ENCODE data around the gene CENPB.
"Not testable (repeated sequence)": the region's sequence is repeated elsewhere in the genome, so short reads cannot be mapped to it uniquely, and the experiment has no call there.

Gene CENPB

GRCh38 chr20:3811467-3812258, 25.1 kb upstream of the CENPB start:
- FAIRE-seq: peak; percentile 91

DNA sequence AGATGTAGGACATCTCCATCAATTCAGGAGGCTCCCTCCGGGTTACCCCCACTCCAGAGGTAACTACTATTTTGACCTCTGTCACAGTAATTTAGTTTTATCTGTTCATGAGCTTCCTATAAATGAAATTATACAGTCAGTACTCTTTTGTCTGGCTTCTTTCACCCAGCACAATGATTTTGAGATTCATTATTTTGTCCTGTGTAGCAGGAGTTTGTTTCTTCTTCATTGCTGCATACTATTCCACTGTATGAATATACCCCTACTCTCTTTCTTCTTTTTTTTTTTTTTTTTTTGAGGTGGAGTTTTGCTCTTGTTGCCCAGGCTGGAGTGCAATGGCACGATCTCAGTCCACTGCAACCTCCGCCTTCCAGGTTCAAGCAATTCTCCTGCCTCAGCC, 22.0 kb upstream of the CENPB start:
- no peak for FAIRE-seq

DNA sequence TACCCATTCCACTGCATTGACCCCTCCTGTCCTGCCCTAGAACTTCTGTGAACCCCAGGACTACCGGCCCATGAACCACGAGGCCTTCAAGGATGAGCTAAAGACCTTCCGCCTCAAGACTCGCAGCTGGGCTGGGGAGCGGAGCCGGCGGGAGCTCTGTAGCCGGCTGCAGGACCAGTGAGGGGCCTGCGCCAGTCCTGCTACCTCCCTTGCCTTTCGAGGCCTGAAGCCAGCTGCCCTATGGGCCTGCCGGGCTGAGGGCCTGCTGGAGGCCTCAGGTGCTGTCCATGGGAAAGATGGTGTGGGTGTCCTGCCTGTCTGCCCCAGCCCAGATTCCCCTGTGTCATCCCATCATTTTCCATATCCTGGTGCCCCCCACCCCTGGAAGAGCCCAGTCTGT, 18.2 kb upstream of the CENPB start:
- FAIRE-seq: no peak

DNA sequence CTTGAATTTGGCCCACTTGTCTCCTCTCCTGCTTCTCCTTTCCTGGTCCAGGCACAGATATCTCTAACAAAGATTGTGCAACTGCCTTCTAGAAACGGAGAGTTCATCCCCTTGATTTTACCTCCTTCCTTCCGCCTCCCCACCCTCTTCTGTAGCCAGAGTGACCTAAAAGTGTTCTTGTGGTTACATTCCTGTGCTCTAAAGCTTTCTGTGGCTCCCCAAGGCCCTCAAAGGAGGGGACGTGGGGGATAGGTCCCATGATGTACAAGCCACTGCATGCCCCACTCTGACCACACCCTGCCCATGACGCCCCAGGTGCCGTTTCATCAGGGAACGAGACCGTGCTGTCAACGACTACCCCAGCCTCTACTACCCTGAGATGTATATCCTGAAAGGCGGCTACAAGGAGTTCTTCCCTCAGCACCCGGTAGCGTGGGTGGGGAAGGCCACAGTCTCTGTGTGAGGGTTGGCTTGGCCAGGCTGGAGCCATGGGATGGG, 17.8 kb upstream of the CENPB start:
- no peak for FAIRE-seq

DNA sequence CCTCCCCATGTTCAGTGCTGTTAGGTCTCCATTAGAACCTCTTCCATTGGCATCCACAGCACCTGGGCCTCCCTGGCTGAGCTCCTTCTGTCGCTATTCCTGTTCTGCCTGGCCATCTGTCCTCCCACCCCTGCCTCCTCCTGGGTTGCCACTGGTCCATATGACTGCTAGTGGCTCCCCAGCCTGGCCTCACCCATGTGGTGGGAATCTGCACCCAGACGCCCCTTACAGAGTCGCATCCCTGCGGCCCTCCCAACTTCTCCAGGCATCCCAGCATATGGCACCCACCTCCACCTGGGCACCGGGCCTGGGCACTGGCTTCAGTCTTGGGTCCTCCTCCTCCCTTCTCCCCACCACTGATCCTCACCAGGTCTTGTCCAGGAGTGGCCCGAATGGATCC, 17.3 kb upstream of the CENPB start:
- no peak for FAIRE-seq

DNA sequence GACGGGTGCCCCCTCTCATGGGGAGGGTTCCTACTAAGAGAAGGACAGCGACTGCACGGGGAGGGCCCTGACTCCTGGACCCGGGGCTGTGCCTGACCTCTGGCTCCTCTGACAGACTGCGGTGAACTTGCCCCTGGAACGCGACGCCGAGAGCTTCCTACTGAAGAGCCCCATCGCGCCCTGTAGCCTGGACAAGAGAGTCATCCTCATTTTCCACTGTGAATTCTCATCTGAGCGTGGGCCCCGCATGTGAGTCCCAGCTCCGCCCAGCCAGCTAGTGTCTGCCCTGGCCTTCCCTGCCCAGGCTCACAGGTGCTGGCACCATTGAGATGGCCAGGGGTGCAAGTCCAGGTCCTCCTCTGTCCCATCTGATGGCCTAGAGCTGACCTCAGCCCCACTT, 16.7 kb upstream of the CENPB start:
- no peak for FAIRE-seq

DNA sequence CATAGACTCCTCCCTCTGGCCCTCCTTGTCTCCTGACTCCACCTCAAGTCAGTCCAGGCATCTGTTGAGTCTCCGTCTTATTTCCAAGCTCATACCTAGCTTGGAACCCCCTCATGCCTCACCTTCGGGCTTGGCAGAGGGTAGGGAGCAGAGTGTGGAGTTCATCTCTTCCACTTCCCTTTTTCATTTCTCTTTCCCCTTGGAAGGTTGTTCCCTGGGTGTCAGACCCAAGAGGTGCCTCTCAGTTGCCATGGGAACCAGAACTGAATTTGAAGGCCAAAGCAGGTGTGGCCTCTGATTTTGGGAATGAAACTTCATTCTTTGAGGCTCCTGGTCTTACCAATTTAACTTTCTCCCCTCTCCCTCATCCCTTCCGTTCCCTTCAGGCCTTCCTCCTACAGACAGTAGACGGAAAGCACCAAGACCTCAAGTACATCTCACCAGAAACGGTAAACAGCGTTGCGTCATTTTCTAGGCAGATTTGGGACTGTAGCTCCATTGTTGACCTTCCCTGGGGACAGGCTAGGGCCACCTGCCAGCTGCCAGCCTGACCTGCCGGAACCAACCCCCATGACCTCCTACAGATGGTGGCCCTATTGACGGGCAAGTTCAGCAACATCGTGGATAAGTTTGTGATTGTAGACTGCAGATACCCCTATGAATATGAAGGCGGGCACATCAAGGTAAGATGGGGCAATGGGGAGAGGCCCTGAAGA, 16.1 kb upstream of the CENPB start:
- FAIRE-seq: no peak

- no peak for FAIRE-seq
These were observed 15.3 kb upstream of the CENPB start for GRCh38 chr20:3801846-3802245.

DNA sequence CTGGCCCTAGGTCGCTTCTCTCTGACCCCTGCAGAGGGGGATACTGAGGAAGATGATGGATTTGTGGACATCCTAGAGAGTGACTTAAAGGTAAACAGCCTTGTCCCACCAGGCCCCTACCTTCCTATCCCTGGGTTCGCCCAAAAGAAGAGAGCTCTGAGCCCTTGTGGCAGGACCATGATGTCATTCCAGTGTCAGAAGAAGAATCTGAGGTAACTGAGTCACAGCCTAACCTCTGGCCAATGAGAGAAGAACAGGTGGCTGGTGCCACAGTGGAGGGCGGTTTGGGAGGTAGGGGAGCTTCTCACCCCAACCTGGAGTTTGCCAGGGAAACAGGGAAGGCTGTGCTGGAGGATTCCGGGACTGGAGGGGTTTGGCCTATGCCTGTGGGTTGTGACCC, 14.8 kb upstream of the CENPB start:
- no peak for FAIRE-seq

DNA sequence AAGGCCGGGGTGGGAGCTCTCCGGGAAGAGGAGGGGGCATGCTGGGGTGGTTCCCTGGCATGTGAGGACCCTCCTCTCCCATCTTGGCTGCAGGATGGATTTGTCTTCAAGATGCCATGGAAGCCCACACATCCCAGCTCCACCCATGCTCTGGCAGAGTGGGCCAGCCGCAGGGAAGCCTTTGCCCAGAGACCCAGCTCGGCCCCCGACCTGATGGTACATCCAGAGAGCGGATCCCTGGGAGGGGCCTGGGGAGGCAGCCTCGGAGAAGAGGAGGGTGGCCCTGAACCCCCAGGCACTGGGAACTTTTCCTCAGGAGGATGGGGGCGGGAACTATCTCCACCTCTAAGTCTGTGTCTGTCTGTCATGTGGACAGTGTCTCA, 14.3 kb upstream of the CENPB start:
- FAIRE-seq: no peak

- no peak for FAIRE-seq
These were observed 13.8 kb upstream of the CENPB start for GRCh38 chr20:3800256-3800877.

DNA sequence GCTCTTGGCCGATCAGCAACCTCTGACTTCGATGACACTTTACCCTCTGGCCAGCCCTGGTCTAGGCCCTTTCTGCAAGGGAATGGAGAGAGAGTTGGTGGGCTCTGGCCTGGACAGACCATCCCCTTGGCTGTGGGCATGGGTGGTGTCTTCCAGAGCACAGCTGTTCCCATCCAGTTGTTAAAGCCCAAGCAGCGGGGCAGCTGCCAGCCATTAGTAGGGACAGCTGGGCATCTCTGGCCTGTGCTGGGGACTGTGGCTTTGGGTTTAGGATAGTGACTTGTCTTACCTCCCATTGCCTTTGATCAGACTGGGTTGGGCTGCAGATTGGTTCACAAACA, 12.3 kb upstream of the CENPB start:
- no peak for FAIRE-seq

DNA sequence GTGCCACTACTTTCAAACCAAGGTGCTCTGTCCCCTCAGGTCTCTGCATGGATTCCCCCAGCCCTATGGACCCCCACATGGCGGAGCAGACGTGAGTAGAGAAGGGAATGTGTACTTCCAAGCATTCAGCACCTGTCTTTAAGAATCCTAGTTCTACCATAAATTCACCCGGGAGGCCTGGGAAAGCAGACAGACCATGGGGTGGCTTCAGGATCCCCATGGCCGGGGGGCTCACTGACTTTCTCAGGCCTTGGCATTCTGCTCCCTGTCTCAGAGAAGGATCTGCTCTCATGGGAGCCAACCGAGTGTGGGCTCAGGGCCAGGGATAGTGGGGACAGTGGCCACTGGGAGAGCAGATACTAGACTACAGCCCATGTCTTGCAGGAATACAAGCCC, 11.8 kb upstream of the CENPB start:
- no peak for FAIRE-seq

GRCh38 chr20:3797592-3798372, 11.2 kb upstream of the CENPB start:
- FAIRE-seq: no peak

- no peak for FAIRE-seq
These were observed 10.6 kb upstream of the CENPB start for GRCh38 chr20:3797226-3797545.

DNA sequence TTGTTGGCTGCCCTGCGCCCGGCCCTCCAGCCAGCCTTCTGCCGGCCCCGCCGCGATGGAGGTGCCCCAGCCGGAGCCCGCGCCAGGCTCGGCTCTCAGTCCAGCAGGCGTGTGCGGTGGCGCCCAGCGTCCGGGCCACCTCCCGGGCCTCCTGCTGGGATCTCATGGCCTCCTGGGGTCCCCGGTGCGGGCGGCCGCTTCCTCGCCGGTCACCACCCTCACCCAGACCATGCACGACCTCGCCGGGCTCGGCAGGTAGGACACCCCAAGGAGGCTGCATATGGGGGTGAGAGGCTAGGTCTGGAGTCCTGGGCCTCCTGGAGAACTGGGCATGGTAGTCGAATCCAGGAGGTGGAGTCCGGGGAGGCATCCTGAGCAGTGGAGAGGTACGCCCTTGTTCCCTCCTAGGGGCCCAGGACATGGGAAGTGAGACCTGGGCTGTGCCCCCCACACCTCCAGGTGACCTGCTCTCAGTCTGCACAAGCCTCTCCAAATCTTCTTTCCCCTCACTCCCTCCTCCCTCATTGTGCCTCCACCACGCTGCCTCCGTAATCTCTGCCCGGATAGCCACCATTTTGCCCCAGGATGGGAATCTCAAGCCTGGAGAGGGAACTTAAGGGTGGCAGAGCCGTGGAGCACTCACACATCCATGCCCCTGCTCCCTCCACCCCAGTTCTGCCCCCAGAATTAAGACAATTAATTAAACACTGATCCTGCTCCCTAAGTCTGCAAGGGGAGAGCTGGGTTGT, 10.1 kb upstream of the CENPB start:
- no peak for FAIRE-seq

DNA sequence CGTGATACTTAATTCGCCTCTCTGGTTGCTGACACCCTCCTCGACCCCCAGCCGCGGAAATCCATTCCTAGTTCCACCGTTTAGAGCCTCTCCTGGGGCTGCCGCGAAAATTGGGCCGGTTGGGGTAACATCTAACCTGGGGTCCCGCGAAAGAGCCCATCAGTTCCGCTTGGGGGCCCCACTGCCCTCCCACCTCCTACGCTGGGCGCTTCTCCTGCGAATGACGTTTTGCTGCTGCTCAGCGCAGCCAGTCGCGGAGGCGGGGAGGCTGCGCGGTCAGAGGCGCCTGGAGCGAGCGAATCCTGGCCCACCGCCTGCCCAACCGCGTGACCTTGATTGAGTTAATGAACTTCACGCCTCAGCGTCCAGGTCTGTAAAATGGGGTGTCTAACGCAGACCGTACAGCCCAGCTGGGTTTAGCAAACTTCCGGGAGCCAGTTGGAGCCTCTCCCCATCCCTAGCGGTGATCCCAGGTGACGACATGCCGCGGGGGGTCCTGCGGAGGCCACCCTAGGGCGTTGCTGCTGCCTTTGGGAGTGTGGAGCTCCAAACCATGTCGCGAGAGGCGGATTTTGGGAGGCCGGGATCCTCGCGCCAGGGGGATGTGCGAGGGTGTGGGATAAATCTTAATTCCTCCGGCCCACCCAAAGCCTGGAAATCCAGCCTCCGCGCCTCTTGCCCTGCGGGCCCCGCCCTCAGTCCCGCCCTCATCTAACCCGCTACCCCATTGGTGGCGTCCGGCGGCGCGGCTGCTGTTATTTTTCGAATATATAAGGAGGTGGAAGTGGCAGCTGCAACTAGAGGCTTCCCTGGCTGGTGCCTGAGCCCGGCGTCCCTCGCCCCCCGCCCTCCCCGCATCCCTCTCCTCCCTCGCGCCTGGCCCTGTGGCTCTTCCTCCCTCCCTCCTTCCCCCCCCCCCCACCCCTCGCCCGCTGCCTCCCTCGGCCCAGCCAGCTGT, 9.2 kb upstream of the CENPB start, which contains the start of gene CDC25B:
CDC25B (plus strand) TSS at position 800 of the 958 bp plus-strand sequence. CDS start 222 bp downstream, outside the sequence.
- FAIRE-seq: no peak

GRCh38 chr20:3794701-3795420, 8.3 kb upstream of the CENPB start:
- FAIRE-seq: no peak

DNA sequence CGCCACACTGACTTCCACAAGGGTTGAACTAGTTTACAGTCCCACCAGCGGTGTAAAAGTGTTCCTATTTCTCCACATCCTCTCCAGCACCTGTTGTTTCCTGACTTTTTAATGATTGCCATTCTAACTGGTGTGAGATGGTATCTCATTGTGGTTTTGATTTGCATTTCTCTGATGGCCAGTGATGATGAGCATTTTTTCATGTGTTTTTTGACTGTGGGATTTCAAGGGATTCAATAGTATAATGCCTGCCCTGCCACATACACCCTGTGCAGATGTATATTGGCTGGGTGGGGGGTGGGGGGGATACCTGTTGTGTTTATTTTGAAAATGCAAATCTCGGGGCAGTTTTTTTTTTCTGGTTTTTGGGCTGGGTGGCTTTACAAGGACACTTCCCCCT, 7.6 kb upstream of the CENPB start:
- FAIRE-seq: not testable (repeated sequence)

GRCh38 chr20:3789201-3789600, 2.7 kb upstream of the CENPB start:
- FAIRE-seq: not testable (repeated sequence)

Measured in endometrium (tissue), 2 donors.